GM12892 (cell line): ENCODE data around the gene PRRX2.

ENCODE experiments used
- POLR2A ChIP-seq: IDR thresholded peaks from 2 replicates; pipeline ENCODE4 v1.6.1; 2011; ENCODE audit warnings: low read depth, low read length, control low read depth
- POLR2AphosphoS5 ChIP-seq: IDR thresholded peaks from 2 replicates; pipeline ENCODE4 v1.6.1; 2011; ENCODE audit warnings: low read depth, low read length, control low read depth
- TAF1 ChIP-seq: IDR thresholded peaks from 2 replicates; pipeline ENCODE4 v1.6.1; 2011; ENCODE audit warnings: low read depth, mild to moderate bottlenecking, control low read depth, low read length, borderline replicate concordance

- TF ChIP-seq POLR2A (no peak), POLR2AphosphoS5 (no peak), TAF1 (no peak)
Measured at GRCh38 chr9:129761293-129761900, 96.0 kb downstream of the PRRX2 start.
